HFF-Myc (cell line): ENCODE measurements around the gene SLC39A3.

Experiments used
- DNase-seq: peaks from one replicate; pipeline ENCODE4 v3.0.0-alpha.2; 2011; ENCODE audit warnings: low read depth; ENCODE audit errors: extremely low read depth
- H3K4me3 ChIP-seq: replicated peaks from 2 replicates; pipeline ENCODE4 v1.5.1; 2011; ENCODE audit warnings: low read depth, mild to moderate bottlenecking, control low read depth, low read length
- TF ChIP-seq, protein P1 (sequence below): IDR thresholded peaks from 2 replicates; pipeline ENCODE4 v1.5.1; 2012; ENCODE audit warnings: mild to moderate bottlenecking, low read depth, low read length, control low read depth; ENCODE audit errors: missing control alignments

SLC39A3 gene

GRCh38 chr19:2761309-2761677, 21.5 kb upstream of the SLC39A3 start:
- TF ChIP-seq, protein P1, sequence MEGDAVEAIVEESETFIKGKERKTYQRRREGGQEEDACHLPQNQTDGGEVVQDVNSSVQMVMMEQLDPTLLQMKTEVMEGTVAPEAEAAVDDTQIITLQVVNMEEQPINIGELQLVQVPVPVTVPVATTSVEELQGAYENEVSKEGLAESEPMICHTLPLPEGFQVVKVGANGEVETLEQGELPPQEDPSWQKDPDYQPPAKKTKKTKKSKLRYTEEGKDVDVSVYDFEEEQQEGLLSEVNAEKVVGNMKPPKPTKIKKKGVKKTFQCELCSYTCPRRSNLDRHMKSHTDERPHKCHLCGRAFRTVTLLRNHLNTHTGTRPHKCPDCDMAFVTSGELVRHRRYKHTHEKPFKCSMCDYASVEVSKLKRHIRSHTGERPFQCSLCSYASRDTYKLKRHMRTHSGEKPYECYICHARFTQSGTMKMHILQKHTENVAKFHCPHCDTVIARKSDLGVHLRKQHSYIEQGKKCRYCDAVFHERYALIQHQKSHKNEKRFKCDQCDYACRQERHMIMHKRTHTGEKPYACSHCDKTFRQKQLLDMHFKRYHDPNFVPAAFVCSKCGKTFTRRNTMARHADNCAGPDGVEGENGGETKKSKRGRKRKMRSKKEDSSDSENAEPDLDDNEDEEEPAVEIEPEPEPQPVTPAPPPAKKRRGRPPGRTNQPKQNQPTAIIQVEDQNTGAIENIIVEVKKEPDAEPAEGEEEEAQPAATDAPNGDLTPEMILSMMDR, result no peak
- no peak overlapping the region for H3K4me3 ChIP-seq
- DNase-seq, result no peak

DNA sequence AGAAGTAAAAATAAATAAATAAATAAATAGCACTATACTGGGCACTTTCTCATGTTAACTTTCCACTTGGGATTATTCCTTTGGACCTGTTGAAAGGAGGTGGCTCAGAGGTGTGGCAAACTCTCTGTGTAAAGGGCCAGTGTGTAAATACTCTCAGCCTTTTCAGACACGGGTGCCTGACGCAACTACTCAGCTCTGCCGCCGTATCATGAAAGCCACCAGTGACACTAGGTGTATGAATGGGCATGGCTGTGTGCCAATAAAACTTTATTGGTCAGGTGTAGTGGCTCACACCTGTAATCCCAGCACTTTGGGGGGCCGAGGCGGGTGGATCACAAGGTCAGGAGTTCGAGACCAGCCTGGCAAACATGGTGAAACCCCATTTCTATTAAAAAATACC, 20.1 kb upstream of the SLC39A3 start:
- H3K4me3 ChIP-seq, result no peak overlapping the region
- DNase-seq, result no peak
- TF ChIP-seq, protein P1, result no peak

DNA sequence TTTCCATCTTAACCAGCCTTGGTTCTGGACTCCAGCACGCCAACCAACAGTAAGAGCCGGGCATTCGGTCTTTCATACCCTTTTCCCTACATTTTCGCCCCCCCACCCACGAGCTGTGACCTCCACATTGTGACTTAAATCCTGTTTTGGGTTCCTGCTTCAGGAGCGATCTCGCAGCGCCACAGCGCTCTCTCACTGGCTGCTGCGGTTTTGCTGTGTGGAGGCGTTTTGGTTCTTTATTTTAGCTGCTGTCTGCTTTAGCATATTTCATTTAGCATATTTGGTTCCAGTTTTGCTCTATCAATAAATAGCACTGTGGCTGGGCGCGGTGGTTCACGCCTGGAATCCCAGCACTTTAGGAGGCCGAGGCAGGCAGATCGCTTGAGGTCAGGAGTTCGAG, 19.5 kb upstream of the SLC39A3 start:
- H3K4me3 ChIP-seq, result no peak overlapping the region
- no peak for DNase-seq
- TF ChIP-seq, protein P1, result no peak

- DNase-seq, result no peak
- TF ChIP-seq, protein P1, result no peak
Measured at GRCh38 chr19:2758601-2759313, 18.9 kb upstream of the SLC39A3 start.

GRCh38 chr19:2756921-2757881, 17.4 kb upstream of the SLC39A3 start:
- H3K4me3 ChIP-seq, result no peak overlapping the region

More at GRCh38 chr19:2758601-2759313, 18.9 kb upstream of the SLC39A3 start:
- no peak overlapping the region for H3K4me3 ChIP-seq

DNA sequence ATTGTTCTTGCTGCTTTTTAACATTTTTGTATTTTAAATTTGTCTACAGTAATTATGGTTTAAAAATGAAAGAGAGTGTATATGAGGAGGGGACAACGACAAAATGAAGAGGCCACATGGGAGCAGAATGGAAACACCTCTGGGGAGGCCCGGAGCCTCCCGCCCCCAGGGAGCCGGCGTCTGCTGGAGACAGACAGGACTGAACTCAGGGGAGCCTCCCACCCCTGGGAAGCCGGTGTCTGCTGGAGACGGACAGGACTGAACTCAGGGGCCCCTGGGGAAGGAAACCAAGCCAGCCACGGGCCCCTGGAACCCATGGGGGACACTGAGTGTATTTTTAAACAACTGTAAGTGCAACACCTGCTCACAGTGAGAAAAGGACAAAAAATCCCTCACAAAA, 16.7 kb upstream of the SLC39A3 start:
- H3K4me3 ChIP-seq, result no peak overlapping the region
- no peak for DNase-seq
- TF ChIP-seq, protein P1, result no peak

More at GRCh38 chr19:2756921-2757881, 17.4 kb upstream of the SLC39A3 start:
- TF ChIP-seq, protein P1, result no peak
- no peak for DNase-seq
